BE2C (cell line): Measurements from ENCODE around the gene NFIL3.
A peak's percentile ranks its signal among the peaks of the same experiment; 100 is the strongest.

Experiments used
- DNase-seq: peaks from one replicate; pipeline ENCODE4 v3.0.0-alpha.2; 2020
- H3K27me3 ChIP-seq: fragments of 250-450 bp; sonication (Bioruptor Pico); 2 replicates; pipeline ENCODE4 v1.5.1; 2020; ENCODE audit warnings: mild to moderate bottlenecking
- H3K36me3 ChIP-seq: fragments of 250-450 bp; sonication (Bioruptor Pico); 2 replicates; pipeline ENCODE4 v1.5.1; 2020; ENCODE audit warnings: mild to moderate bottlenecking
- H3K4me1 ChIP-seq: fragments of 250-450 bp; sonication (Bioruptor Pico); 2 replicates; pipeline ENCODE4 v1.5.1; 2020
- H3K4me3 ChIP-seq: 2 replicates; pipeline ENCODE4 v1.5.1; 2011; ENCODE audit warnings: low read depth, low read length
- H3K9me3 ChIP-seq: fragments of 250-450 bp; sonication (Bioruptor Pico); 2 replicates; pipeline ENCODE4 v1.5.1; 2020
- CTCF ChIP-seq: IDR thresholded peaks from 2 replicates; pipeline ENCODE4 v1.5.1; 2012; ENCODE audit warnings: mild to moderate bottlenecking, low read depth, low read length

Gene NFIL3

GRCh38 chr9:91445135-91445534 is 21.5 kb upstream of the NFIL3 start:
- Histone ChIP-seq H3K9me3 (no peaks in the 10 kb centered on the region), H3K27me3 (no peaks in the 10 kb centered on the region; the same call in 1 of the 2 replicates), H3K4me3 (no peak overlapping the region), H3K36me3 (no peaks in the 10 kb centered on the region), H3K4me1 (no peaks in the 10 kb centered on the region)
- TF ChIP-seq CTCF: no peak
- no peak for DNase-seq

GRCh38 chr9:91443994-91444392 is 20.4 kb upstream of the NFIL3 start:
- no peaks in the 10 kb centered on the region for H3K4me1 ChIP-seq
- H3K4me3 ChIP-seq: no peak overlapping the region
- no peak for TF ChIP-seq CTCF
- no peaks in the 10 kb centered on the region; the same call in none of the 2 replicates for H3K27me3 ChIP-seq
- H3K9me3 ChIP-seq: no peaks in the 10 kb centered on the region
- DNase-seq: no peak
- H3K36me3 ChIP-seq: no peaks in the 10 kb centered on the region

- Histone ChIP-seq H3K9me3 (no peaks in the 10 kb centered on the region), H3K36me3 (no peaks in the 10 kb centered on the region), H3K4me1 (no peaks in the 10 kb centered on the region), H3K4me3 (no peak overlapping the region), H3K27me3 (peaks cover 4% of the 10 kb centered on the region)
- no peak for TF ChIP-seq CTCF
- DNase-seq: no peak
These were observed 19.8 kb upstream of the NFIL3 start for GRCh38 chr9:91443321-91443993.

- H3K27me3 ChIP-seq: peaks cover 6% of the 10 kb centered on the region
- no peak overlapping the region for H3K4me3 ChIP-seq
- DNase-seq: no peak
- no peaks in the 10 kb centered on the region for H3K9me3 ChIP-seq
- TF ChIP-seq CTCF: no peak
- no peaks in the 10 kb centered on the region for H3K4me1 ChIP-seq
- no peaks in the 10 kb centered on the region for H3K36me3 ChIP-seq
These were observed 13.2 kb upstream of the NFIL3 start for GRCh38 chr9:91436841-91437240.

- Histone ChIP-seq H3K36me3 (no peaks in the 10 kb centered on the region), H3K9me3 (no peaks in the 10 kb centered on the region), H3K27me3 (peaks cover 11% of the 10 kb centered on the region), H3K4me3 (no peak overlapping the region), H3K4me1 (no peaks in the 10 kb centered on the region)
- no peak for DNase-seq
- TF ChIP-seq CTCF: peak; percentile 45
These were observed 9.5 kb upstream of the NFIL3 start for GRCh38 chr9:91433180-91433579.

GRCh38 chr9:91431485-91431884 is 7.9 kb upstream of the NFIL3 start:
- no peaks in the 10 kb centered on the region for H3K9me3 ChIP-seq
- no peaks in the 10 kb centered on the region for H3K36me3 ChIP-seq
- peaks cover 16% of the 10 kb centered on the region for H3K27me3 ChIP-seq
- H3K4me1 ChIP-seq: no peaks in the 10 kb centered on the region
- H3K4me3 ChIP-seq: no peak overlapping the region
- TF ChIP-seq CTCF: no peak
- DNase-seq: no peak
